ENCODE results near the gene RS1. TPM values are rescaled to one million over a fixed set of nuclear protein-coding genes. Genes with fewer than 3 reads are reported as not detected.

The RS1 gene
- total and polyA plus RNA-seq, 2 of the 13 experiments (the other 11 are each of a cell fraction or from before 2014, with no cell fraction given) = not detected

DNA sequence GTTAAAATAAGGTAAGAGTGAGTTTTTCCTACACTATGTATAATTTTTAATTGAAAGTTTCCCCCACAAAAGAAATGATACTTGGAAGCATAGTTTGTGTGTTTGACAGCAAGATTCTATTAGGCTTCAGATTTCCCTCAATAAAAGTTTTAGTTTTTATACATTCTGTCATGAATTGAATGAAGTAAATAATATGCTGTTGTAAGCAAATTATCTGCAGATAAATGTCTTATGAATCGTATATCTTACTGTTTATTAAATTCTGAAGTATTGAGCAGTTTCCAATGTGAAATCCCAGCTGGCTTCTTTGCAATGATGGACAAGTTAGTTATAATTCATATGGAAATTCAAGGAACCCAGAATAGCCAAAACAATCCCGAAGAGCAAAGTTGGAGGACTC, 33.5 kb downstream of the RS1 start:
- no peaks in the 10 kb centered on the region for H3K27me3 ChIP-seq (ENCODE audit: control insufficient read depth in 1 of 2, insufficient read depth in 2 of 2, low read length in 2 of 2)
- ATAC-seq = no peak
- H4K20me1 ChIP-seq (ENCODE audit: insufficient read depth, low read length) = no peaks in the 10 kb centered on the region
- WGBS (ENCODE audit: low lambda C conversion rate) = 95% methylated on average over 2 of the region's 2 CpGs
- TF ChIP-seq MAFK (conservative IDR thresholded peaks at IDR 0.05 in 1 of 2, IDR thresholded peaks at IDR 0.05 in 1 of 2; ENCODE audit: low read length in 2 of 2) (peak in 1 of 2 experiments; percentile 69; a peak in 2 of 4 replicates), MAFF (IDR thresholded peaks at IDR 0.05; ENCODE audit: low read depth, low read length) (peak; percentile 36; the same call in 1 of the 2 replicates)
- TF ChIP-seq, protein P1, sequence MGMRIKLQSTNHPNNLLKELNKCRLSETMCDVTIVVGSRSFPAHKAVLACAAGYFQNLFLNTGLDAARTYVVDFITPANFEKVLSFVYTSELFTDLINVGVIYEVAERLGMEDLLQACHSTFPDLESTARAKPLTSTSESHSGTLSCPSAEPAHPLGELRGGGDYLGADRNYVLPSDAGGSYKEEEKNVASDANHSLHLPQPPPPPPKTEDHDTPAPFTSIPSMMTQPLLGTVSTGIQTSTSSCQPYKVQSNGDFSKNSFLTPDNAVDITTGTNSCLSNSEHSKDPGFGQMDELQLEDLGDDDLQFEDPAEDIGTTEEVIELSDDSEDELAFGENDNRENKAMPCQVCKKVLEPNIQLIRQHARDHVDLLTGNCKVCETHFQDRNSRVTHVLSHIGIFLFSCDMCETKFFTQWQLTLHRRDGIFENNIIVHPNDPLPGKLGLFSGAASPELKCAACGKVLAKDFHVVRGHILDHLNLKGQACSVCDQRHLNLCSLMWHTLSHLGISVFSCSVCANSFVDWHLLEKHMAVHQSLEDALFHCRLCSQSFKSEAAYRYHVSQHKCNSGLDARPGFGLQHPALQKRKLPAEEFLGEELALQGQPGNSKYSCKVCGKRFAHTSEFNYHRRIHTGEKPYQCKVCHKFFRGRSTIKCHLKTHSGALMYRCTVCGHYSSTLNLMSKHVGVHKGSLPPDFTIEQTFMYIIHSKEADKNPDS (CRISPR knock-in tag; IDR thresholded peaks at IDR 0.05) = no peak
- no peak overlapping the region for H3K27ac ChIP-seq (ENCODE audit: extremely low read length, insufficient read depth, low read length)
- H2AFZ ChIP-seq (ENCODE audit: low read length) = no peak overlapping the region
- H3K79me2 ChIP-seq (ENCODE audit: insufficient read depth, low read length) = no peaks in the 10 kb centered on the region
- H3K4me1 ChIP-seq (ENCODE audit: insufficient read depth, low read length) = peaks cover 7% of the 10 kb centered on the region
- no TSS peak for BruUV-seq (replicated peaks)
- POLR2A ChIA-PET = no interaction called here
- no peaks in the 10 kb centered on the region for H3K36me3 ChIP-seq (replicated peaks in 1 of 2; ENCODE audit: control insufficient read depth in 1 of 2, insufficient read depth in 2 of 2, low read length in 2 of 2)
- H3K4me3 ChIP-seq (replicated peaks in 1 of 3; ENCODE audit: insufficient read depth in 1 of 3, low read depth in 2 of 3, low read length in 3 of 3) = no peak overlapping the region
- H3K9me3 ChIP-seq (ENCODE audit: low read length) = no peaks in the 10 kb centered on the region
- no peak for FAIRE-seq
- H3K9ac ChIP-seq (ENCODE audit: insufficient read depth, low read depth, low read length) = no peak overlapping the region
- in situ Hi-C loops (cut with HindIII; ENCODE audit: extremely low pct_ligation_motif_present, low pct_unique_long_range_greater_than_20kb) = no loop called here
- CTCF ChIA-PET (ENCODE audit: low intra/inter-chr PET ratio, low total read pairs) = no interaction called here
- intact Hi-C loops (cut with micrococcal nuclease; ENCODE audit: unreplicated experiment) = no loop called here
- no peak for DNase-seq (ENCODE audit: low spot score)
- H3K4me2 ChIP-seq (ENCODE audit: low read depth, low read length) = no peak overlapping the region

DNA sequence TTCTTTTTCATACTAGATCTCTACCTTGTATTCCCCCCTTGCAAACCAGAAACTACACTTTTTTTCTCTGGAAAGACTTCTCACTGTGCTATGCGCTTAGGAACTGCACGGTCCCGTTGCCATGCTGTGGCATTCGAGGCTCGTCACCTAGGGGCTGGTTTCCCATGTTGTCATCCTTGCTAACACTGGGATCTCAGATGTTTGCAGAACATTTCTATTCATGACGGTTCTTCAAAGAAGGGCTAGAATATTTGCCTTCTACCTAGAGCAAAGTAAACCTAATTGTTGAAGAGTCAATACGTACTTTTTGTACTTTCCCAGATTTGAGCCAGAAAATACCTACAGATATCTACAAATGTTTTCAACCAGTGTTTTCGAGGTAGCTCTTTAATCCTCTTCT, 41.0 kb downstream of the RS1 start:
- Histone ChIP-seq H2AFZ (ENCODE audit: low read length) (no peak overlapping the region), H3K27me3 (ENCODE audit: control insufficient read depth in 1 of 2, insufficient read depth in 2 of 2, low read length in 2 of 2) (no peaks in the 10 kb centered on the region), H3K9ac (ENCODE audit: insufficient read depth, low read depth, low read length) (peak overlapping the region; percentile 43; the same call in 1 of the 2 replicates), H3K36me3 (replicated peaks in 1 of 2; ENCODE audit: control insufficient read depth in 1 of 2, insufficient read depth in 2 of 2, low read length in 2 of 2) (peaks cover 0 to 4% of the 10 kb centered on the region in 2 experiments; a peak in 2 of 5 replicates), H3K27ac (ENCODE audit: extremely low read length, insufficient read depth, low read length) (peak overlapping the region; percentile 51), H3K4me2 (ENCODE audit: low read depth, low read length) (0 out of 2 replicates have a peak overlapping the region, but pooled peaks have one; percentile 18), H3K79me2 (ENCODE audit: insufficient read depth, low read length) (no peaks in the 10 kb centered on the region), H4K20me1 (ENCODE audit: insufficient read depth, low read length) (no peaks in the 10 kb centered on the region), H3K9me3 (ENCODE audit: low read length) (no peaks in the 10 kb centered on the region), H3K4me1 (ENCODE audit: insufficient read depth, low read length) (peaks cover 35% of the 10 kb centered on the region), H3K4me3 (replicated peaks in 1 of 3; ENCODE audit: insufficient read depth in 1 of 3, low read depth in 2 of 3, low read length in 3 of 3) (no peak overlapping the region)
- intact Hi-C loops (cut with micrococcal nuclease; ENCODE audit: unreplicated experiment) (loop anchor here (5.0 kb wide), 1 partner anchor 41 kb away; the partner anchor contains the start of gene RS1), in situ Hi-C loops (cut with HindIII; ENCODE audit: extremely low pct_ligation_motif_present, low pct_unique_long_range_greater_than_20kb) (no loop called here)
- CTCF ChIA-PET (ENCODE audit: low intra/inter-chr PET ratio, low total read pairs) = no interaction called here
- no TSS peak for BruUV-seq (replicated peaks)
- 15% methylated on average over 8 of the region's 8 CpGs for WGBS (ENCODE audit: low lambda C conversion rate)
- DNase-seq (ENCODE audit: low spot score) (peak; percentile 89), FAIRE-seq (peak; percentile 34), ATAC-seq (peak; percentile 92)
- POLR2A ChIA-PET = interaction anchor here (0.9 to 1.0 kb wide), 2 partner anchors 41 to 45 kb away, joined by 3 to 4 read pairs; partner anchors contain the start of gene RS1
- TF ChIP-seq SOX5 (CRISPR knock-in tag; IDR thresholded peaks at IDR 0.05; ENCODE audit: borderline replicate concordance) = peak; percentile 52; the same call in 1 of the 2 replicates
- TF ChIP-seq, protein P2, sequence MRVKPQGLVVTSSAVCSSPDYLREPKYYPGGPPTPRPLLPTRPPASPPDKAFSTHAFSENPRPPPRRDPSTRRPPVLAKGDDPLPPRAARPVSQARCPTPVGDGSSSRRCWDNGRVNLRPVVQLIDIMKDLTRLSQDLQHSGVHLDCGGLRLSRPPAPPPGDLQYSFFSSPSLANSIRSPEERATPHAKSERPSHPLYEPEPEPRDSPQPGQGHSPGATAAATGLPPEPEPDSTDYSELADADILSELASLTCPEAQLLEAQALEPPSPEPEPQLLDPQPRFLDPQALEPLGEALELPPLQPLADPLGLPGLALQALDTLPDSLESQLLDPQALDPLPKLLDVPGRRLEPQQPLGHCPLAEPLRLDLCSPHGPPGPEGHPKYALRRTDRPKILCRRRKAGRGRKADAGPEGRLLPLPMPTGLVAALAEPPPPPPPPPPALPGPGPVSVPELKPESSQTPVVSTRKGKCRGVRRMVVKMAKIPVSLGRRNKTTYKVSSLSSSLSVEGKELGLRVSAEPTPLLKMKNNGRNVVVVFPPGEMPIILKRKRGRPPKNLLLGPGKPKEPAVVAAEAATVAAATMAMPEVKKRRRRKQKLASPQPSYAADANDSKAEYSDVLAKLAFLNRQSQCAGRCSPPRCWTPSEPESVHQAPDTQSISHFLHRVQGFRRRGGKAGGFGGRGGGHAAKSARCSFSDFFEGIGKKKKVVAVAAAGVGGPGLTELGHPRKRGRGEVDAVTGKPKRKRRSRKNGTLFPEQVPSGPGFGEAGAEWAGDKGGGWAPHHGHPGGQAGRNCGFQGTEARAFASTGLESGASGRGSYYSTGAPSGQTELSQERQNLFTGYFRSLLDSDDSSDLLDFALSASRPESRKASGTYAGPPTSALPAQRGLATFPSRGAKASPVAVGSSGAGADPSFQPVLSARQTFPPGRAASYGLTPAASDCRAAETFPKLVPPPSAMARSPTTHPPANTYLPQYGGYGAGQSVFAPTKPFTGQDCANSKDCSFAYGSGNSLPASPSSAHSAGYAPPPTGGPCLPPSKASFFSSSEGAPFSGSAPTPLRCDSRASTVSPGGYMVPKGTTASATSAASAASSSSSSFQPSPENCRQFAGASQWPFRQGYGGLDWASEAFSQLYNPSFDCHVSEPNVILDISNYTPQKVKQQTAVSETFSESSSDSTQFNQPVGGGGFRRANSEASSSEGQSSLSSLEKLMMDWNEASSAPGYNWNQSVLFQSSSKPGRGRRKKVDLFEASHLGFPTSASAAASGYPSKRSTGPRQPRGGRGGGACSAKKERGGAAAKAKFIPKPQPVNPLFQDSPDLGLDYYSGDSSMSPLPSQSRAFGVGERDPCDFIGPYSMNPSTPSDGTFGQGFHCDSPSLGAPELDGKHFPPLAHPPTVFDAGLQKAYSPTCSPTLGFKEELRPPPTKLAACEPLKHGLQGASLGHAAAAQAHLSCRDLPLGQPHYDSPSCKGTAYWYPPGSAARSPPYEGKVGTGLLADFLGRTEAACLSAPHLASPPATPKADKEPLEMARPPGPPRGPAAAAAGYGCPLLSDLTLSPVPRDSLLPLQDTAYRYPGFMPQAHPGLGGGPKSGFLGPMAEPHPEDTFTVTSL (CRISPR knock-in tag; IDR thresholded peaks at IDR 0.05; ENCODE audit: borderline replicate concordance) = peak; percentile 37; the same call in 1 of the 2 replicates
- no peak for TF ChIP-seq KAT2B (IDR thresholded peaks at IDR 0.05; ENCODE audit: borderline replicate concordance, low read depth, low read length)
- TF ChIP-seq, protein P3, sequence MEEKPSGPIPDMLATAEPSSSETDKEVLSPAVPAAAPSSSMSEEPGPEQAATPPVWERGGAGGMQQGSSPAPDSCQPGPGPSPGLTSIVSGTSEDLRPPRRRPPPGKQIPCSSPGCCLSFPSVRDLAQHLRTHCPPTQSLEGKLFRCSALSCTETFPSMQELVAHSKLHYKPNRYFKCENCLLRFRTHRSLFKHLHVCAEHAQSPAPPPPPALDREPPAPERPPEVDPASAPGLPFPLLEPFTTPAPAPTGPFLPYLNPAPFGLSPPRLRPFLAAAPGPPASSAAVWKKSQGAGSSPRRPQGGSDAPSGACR (CRISPR knock-in tag; IDR thresholded peaks at IDR 0.05) = no peak
